Stimulated activated CD4-positive, alpha-beta T cell treated with anti-CD3 and anti-CD28 coated beads, Interleukin-4, amount 100 ng/mL, for 24 hours (primary cell): Measurements from ENCODE around the gene ERBB4.
"Not testable (repeated sequence)": the region's sequence is repeated elsewhere in the genome, so short reads cannot be mapped to it uniquely, and the experiment has no call there.

Source experiments
- DNase-seq: peaks from one replicate; pipeline ENCODE4 v3.0.0-alpha.2; 2020

The ERBB4 gene

DNA sequence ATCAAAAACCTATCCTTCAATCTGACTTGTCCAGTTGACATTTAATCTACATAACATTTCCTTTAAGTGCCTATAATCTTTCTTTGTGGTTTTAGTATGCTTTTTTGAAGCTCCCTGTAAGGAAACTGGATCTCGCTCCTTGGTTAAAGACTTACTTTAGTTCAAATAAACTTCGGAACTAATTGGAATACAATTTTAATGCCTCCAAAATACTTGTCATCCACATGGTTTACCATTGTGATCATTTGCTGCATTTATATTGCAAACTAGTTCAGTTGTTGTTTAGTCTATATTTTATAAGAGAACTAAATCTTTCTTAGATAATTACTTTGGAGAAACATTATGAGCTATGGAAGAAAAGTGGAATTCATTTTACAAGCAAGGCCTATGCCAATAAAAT is 496.0 kb downstream of the ERBB4 start:
- no peak for DNase-seq

DNA sequence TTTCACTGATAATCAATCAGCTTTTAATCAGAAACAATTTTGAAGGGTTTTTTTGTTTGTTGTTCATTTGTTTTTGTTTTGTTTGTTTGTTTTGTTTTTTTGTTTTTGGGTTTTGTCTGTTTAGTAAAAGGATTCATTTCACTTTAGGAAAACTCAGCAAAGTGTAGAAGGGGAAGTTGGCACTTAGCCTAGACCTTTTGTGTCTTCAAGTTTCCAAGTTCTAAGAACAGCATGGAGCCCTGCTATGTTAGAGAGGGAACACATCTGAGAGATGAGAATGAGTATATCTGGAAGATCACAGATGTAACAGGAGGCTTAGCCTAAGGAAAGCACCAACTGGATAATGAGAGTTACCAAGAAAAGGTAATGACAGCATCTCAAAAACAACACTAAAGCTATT is 501.5 kb downstream of the ERBB4 start:
- DNase-seq: no peak

- no peak for DNase-seq
Observed at GRCh38 chr2:212034841-212035585, 503.6 kb downstream of the ERBB4 start.

GRCh38 chr2:212033888-212034287 is 504.7 kb downstream of the ERBB4 start:
- no peak for DNase-seq

GRCh38 chr2:212032536-212033219 is 505.9 kb downstream of the ERBB4 start:
- no peak for DNase-seq

DNA sequence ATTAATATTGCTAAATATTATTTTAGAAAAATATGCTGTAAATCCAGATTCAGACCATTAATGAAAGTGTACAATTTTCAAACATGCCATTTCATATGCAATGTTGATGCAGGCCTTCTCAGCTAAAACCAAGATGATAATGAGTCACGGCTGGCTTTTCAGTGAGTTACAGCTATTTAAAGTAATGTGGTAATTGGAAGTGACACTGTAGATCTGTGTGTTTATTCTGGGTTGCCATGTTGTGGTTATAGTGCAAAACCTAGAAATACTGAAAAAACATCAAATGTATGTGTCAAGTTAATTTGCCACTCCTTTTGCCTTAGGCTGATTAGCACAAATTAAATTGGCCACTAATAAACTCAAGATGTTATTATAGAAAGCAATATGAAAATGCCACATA is 506.6 kb downstream of the ERBB4 start:
- DNase-seq: no peak

- DNase-seq: no peak
Observed at GRCh38 chr2:212030709-212031108, 507.9 kb downstream of the ERBB4 start.

GRCh38 chr2:212028798-212029394 is 509.7 kb downstream of the ERBB4 start:
- DNase-seq: no peak

DNA sequence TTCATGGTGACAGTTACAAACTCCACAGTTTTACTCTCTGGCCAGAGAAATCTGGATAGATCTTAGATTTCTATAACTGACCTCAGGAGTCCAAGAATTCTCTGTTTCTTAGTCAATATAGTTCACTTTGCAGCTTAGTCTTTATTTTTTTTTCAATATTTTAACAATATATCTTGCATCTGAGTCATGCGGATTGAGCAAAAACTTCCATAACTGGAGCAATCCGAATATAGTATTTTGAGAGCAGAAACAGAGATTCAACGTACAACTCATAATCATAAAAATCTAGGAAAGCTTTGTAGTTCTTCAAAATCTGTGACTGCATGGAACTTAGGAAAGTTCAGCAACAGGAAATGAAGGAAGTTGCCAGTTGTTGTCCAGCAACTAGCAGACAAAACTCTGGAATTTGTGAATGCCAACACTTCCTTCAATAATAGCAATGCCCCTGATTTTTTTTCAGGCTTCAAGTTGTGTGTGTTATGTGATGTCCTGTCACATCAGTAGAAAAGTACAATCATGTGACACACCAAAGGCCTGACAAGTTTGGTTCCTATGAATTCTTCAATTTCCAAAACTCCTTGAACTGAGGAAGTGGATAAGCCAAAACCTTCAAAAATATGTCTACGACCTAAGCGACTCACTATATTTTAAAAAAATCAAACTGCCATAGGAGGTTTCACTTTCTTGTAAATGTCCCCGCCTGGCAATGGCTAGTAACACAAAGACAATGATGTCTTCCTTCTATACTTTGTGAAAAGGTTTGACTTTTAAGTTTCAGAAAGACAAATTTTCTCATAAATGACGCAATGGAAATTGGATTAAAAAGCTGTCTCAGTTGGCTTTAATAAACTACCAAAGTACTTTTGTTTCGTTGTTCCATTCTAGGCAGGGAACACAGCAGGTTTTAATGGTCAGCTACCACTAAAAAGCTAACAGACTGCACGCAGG is 510.6 kb downstream of the ERBB4 start:
- DNase-seq: no peak

GRCh38 chr2:212024040-212024439 is 514.6 kb downstream of the ERBB4 start:
- no peak for DNase-seq

- DNase-seq: no peak
Observed at GRCh38 chr2:212022966-212023365, 515.6 kb downstream of the ERBB4 start.

DNA sequence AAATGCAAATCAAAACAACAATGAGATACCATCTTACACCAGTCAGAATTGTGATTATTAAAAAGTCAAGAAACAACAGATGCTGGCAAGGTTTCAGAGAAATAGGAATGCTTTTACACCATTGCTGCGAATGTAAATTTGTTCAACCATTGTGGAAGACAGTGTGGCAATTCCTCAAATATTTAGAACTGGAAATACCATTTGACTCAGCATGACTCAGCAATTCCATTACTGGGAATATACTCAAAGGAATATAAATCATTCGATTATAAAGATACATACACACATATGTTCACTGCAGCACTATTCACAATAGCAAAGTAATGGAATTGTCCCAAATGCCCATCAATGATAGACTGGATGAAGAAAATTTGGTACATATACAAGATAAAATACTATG is 516.7 kb downstream of the ERBB4 start:
- DNase-seq: no peak

- no peak for DNase-seq
Observed at GRCh38 chr2:212015588-212015987, 523.0 kb downstream of the ERBB4 start.

DNA sequence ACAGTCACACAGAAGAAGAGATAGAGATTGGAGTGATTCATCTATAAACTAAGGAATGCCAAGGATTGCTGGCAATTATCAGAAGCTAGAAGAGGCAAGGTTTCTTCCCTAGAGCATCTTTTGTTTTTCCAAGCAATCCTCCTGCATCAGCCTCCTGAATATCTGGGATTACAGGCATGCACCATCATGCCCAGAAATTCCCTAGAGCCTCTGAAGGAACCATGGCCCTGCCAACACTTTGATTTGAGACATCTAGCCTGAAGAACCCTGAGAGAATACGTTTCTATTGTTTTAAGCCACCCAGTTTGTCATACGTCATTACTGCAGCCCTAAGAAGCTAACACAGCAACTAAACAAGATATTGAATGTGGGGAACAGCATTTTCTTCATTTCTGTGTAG is 525.0 kb downstream of the ERBB4 start:
- DNase-seq: no peak

GRCh38 chr2:212010305-212010704 is 528.3 kb downstream of the ERBB4 start:
- not testable (repeated sequence) for DNase-seq

DNA sequence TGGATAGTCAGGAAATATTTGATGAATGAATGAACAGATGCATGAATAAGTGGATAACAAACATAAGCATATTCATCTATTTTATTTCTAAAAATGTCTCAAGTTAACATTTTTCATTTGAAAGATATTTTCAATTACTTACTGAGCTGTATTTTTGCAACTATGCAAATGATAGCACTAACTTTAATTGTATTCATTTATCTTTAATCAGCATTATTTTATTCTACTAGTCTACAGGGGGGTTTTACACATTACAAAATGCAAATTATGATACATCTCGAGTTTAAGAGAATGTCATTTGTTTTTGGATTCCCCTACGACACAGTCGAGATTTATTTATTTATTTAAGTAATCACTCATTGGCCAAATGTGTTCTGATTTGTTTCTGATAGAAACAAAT is 530.6 kb downstream of the ERBB4 start:
- no peak for DNase-seq

DNA sequence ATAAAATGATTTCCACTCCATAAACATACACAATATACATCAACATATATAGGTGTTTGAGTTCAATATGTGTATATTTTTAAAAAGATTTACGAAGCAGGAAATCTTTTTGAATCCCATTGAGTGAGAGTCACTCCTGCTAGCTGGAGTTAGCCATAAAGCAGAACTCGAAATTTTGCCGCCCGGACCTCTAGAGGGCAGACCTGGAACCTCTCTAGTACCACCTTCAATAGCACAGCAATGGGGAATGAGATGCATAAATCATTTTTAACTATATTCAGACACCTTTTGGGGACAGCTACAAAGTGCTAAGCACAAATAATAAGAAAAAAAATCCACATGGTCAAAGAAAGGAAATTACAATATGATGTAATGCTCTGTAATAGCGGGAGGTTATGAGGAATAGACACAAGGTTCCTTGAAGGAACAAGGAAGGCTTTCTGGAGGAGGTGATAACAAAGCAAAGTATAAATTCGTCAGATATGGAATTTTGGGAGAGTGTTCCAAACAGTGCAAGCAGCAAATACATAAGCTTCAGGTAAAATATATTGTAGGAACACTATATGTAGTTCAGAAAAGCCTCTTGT is 533.4 kb downstream of the ERBB4 start:
- DNase-seq: no peak

DNA sequence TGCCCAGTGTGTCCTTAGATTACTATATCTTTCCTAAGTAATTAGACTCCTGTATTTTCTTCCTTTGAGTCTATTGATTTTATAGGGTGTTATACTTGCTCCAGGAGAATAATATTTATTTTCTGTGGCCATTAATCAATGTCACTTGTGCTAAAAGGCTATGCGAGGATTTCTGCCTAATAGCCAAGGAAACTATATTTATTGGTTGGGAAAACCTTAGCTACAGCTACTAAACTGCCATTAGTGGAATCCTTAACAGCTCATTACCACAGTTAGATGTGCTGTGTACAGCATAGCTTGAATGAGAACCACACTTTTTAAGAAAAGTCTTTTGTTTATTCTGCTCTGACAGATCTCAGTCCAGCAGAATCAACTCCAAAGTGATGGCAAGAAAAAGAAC is 537.3 kb downstream of the ERBB4 start:
- DNase-seq: no peak

DNA sequence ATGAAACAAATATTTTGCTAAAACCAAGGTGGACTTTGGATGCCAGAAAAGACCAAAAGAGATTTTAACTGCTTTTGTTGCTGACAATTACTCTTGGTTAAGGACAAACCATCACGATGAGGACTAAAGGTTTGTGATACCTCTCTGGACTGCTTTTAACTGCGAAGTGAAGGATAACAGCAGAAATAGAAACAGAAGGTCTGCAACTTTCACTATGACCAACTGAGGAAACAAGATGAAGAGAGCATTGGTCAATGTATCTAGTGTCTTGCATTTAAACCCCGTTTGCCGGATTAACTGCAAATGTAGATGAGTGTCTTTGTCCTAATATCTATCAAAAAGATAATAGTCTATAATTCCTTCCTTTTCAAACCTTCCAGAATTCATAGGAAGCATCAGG is 541.7 kb downstream of the ERBB4 start:
- no peak for DNase-seq

DNA sequence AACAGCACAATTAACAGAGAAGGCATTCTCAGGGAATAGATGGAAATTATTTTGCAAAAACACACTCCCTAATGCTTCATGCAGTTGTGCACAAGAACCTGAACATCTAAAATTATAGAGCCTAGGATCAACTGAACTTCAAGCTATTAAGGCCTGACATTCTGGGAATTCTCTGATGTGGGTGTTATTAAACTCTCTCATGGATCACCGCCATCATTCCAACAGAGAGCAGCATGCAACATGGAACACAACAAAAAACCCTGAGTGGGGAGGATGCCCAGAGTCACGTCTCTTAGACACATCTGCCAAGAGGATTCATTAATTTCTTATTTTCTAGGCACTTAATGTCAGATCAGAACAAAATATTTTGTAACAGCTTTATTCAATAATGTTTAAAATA is 543.8 kb downstream of the ERBB4 start:
- DNase-seq: no peak

DNA sequence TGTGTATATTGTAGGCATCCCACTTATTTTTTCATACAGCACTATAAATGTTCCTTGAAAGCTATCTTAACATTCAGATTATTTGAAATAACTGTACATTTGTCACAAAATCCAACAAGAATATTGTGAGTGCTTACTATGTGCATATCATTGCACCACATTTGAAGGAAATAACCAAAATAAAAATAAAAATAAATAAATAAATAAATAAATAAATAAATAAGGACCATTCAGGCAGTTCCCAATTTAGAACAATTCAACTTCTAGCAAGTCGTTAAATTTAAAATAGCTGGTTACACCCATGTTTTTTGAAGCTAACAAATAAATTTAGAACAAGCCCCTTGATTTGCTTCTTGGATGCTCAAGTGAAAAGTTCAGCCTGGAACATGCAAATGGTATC is 548.3 kb downstream of the ERBB4 start:
- no peak for DNase-seq

DNA sequence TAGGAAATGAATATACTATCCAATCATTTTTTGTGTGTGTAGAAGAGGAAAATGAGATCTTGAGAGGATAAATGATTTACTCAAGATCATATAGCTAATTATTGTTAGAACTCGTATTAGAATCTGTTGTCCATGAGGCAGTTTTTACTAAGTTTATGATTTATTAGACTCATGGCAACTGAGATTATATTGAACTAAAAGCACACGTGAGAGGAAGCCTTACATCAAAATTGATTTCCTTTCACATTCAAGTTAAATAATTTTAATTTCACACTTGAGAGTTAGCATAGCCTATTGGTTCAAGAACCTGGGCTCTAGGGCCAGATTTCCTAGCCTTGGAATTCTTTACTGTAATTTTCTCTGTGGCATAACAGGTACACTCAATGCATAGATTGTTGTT is 552.3 kb downstream of the ERBB4 start:
- DNase-seq: no peak

- DNase-seq: no peak
Observed at GRCh38 chr2:211985393-211985792, 553.2 kb downstream of the ERBB4 start.
